ENCODE results near the gene NCMAP.
"Not testable (repeated sequence)": the region's sequence is repeated elsewhere in the genome, so short reads cannot be mapped to it uniquely, and the experiment has no call there.

Gene NCMAP, protein sequence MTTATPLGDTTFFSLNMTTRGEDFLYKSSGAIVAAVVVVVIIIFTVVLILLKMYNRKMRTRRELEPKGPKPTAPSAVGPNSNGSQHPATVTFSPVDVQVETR

DNA sequence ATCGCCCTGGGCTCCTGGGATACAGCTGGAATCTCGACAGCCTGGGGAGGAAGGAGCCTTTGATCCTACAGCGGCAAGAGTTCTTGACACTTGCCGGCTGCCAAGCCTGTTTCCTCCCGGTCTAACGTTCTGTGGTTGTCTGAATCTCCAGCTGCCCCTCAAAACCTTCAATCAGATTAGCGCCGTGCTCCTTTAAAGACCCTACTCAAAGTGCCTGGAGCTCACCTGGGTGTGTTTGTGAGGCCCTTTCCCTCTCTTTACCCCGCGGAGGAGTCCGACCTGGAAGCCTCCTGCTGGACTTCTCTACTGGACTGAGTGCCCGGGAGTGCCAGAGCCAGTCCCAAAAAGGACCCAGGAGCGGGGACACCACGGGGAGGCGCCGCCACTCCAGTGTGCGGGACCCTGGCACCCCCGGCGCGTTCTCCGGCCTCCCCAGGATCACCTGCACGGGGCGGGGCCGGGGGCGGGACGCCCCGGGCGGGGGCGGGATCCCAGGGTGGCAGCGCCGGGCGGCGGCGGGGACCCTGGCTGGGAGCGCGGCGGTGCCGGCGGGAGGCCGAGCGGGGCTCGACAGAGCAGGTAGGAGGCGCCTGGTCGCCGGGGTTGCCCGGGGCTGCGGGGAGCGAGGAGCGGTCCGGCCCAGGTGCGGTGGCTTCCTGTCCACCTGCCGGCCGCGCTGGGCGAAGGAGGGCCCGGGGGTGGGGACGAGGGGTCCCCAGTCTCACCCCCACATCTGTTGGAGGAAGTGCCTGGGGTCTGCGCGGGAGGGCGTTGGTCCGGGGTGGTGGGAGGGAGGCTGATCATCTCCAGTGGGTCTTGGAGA is at the start of gene NCMAP:
Gene NCMAP (plus strand): TSS at position 497 of the 823 bp plus-strand sequence. CDS start 39,344 bp downstream, outside the sequence.
- DNase-seq, result no peak

DNA sequence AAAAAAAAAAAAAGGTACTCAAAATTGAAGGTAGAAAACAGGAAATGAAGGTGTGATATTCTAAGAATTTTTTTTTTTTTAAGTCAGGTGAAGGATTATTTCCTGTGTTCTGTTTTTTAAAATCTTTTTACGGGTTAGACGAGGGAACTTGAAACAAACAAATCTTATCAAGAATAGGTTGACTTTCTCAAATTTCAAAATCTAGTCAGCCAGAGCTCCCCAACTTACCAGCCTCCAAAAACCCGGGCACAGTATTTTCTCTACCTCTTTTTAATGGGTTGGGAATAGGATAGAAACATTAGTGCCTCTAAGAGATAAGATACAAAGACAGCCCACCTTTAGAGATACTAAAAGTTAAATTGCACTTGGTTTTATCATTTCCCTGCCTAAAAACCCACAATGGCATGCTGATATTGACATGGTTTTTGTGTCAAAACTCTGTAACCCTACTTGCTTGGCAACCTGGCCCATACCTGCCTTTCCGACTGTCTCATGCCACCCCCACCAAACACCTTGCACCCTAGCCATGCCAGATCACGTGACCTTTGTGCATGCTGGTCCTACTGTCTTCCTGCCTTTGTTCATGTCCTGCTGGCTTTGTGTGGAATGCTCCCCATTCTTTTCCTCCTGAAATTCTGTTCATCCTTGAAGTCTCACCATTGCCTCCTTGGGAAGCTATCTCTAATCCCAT is 49.1 kb upstream of the NCMAP start:
- no peak for DNase-seq

DNA sequence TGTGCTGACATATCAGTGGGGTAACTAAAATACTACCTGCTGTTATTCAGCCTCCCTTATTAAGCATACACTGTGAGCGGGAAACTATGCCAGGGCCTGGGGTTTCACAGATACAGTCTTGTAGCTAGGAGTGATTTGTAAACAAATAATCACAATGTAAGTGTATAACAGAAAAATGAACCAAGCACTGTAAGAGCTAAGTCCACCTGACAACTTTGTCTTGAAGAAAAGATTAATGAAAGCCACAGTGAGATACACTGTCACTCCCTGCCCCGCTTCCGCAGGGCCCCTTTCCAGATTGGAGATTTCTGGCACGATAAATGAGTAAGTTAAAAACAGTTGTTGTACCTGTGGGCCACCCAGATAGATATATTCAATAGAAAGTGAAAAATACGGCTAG is 48.5 kb upstream of the NCMAP start:
- no peak for DNase-seq

DNA sequence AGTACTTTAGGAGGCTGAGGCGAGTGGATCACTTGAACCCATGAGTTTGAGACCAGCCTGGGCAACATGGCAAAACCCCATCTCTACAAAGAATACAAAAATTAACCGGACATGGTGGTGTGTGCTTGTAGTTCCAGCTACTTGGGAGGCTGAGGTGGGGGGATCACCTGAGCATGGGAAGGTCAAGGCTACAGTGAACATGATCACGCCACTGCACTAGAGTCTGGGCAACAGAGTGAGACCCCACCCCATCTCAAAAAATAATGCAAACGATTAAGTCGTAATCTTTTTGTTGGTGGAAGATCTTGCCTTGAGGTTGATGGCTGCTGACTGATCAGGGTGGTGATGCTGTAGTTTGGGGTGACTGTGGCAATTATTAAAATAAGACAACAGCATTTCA is 47.0 kb upstream of the NCMAP start:
- DNase-seq, result no peak

DNA sequence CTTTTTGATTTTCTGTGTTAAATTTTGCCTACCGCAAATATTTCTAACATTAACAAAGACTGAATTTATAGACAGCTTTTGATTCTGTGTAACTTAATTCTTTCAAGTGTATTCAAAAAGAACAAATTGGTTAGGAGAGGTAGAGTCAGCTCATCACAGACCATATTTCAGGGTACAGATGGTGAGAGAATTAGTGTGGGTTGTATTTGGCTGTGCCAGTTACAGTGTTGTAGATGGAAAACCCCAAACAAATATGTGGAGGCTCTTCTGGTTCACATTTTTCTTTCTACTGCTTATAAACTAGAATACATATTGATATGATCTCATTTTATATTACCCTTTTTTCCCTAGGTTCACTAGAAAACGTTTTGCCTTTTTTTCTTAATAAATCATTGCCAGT is 42.2 kb upstream of the NCMAP start:
- no peak for DNase-seq

DNA sequence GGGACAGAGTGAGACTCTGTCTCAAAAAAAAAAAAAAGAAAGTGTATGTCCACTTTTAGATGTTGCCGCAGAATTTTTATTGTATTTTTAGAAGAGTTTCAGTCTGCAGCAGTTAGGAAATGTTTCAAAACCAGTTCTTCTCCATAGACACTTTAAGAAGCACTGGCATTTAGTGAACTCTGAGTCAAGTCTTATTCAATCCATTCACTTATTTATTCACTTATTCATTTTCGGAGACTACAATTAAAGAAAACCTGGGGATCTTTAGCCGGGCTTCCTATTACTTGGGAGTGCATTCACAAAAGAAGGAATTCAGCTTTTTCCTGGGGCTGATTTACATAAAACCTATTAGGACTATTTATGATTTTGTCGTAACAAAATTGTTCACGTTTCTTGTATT is 40.9 kb upstream of the NCMAP start:
- no peak for DNase-seq

DNA sequence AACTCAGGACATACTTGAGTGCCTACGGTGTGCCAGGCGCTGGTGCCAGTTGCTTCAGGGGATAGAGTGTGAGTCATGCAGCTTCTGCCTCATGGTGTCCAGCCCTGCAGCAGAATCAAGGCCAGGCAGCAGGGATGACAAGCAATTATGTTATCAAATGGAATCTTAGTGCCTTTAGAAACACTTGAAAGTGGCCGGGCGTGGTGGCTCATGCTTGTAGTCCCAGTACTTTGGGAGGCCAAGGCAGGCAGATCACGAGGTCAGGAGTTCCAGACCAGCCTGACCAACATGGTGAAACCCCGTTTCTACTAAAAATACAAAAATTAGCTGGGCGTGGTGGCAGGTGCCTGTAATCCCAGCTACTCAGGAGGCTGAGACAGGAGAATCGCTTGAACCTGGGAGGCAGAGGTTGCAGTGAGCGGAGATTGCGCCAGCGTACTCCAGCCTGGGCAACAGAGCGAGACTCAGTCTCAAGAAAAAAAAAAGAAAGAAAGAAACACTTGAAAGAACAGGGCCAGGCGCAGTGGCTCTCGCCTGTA is 40.1 kb upstream of the NCMAP start:
- DNase-seq, result not testable (repeated sequence)

DNA sequence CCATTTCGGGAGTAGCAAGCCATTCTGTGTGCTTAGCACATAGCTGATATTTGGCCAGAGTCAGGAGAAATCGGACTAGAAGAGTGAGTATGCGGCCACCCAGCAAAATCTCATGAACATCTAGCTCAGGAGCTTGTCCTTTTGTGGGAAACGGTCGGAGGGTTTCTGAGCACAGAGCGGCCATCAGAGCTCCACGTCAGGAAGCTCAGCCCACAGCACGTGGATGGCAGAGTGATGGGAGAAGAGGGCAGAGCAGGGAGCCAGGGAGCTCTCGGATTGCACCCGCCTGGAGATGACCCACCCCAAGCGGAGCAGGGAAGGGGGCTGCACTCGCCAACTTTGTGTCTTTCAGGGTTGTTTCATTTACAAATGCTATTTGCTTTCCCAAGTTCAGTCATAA is 39.4 kb upstream of the NCMAP start:
- DNase-seq, result no peak

DNA sequence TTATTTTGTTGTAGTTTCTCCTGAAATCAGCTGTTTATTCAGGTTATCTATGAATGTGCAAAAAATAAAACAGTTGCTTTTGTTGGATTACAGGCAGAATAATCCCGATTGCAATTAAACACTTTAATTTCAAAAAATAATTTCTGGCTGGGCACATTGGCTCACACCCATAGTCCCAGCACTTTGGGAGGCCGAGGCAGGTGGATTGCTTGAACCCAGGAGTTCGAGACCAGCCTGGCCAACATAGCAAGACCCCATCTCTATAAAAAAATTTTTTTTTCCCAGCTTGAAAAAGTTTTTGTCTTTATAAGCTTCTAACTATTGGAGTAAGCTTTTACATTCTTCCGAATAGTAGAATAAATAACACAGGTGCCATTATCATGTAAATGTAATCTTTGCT is 38.0 kb upstream of the NCMAP start:
- no peak for DNase-seq

DNA sequence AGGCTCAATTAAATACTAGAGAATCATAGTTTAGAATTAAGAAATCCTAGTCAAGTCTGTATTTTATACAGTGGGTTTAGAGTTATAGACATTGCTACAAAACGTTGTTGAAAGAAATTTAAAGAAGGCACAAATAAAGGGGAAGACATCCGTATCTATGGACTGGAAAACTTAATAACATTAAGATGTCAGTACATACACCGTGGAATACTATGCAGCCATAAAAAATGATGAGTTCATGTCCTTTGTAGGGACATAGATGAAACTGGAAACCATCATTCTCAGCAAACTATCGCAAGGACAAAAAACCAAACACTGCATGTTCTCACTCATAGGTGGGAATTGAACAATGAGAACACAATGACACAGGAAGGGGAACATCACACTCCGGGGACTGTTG is 35.6 kb upstream of the NCMAP start:
- not testable (repeated sequence) for DNase-seq

DNA sequence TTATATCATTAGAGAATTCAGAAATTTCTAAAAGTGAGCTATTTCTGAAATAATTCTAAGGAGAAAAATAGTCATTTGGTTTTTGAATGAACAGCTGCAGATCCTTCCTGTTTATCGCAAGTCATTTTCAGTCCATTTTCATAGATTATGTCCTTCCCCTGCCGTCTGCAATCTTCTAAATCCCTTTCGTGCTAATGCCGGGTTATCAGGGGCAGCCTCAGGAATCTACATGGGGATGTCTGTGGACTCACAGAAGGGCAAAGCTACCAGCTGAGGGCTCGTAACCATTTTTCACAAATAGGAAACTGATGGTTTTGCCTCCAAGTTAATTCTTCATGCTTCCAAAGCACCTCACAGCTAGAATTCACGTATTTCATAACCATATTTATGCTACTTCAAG is 30.3 kb upstream of the NCMAP start:
- DNase-seq, result no peak

DNA sequence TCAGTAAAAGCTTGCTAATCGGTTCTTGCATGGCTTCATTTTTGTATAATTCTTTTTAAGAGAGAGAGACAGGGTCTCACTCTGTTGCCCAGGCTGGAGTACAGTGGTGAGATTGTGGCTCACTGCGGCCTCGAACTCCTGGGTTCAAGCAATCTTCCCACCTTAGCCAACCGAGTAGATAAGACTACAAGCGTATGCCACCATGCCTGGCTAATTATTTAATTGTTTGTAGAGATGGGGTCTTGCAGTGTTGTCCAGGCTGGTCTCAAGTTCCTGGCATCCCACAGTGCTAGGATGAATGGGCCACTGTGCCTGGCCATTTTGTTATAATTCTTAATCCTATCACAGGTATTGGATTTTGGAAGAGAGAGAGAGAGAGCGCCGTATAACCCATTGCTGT is 29.8 kb upstream of the NCMAP start:
- DNase-seq, result no peak

DNA sequence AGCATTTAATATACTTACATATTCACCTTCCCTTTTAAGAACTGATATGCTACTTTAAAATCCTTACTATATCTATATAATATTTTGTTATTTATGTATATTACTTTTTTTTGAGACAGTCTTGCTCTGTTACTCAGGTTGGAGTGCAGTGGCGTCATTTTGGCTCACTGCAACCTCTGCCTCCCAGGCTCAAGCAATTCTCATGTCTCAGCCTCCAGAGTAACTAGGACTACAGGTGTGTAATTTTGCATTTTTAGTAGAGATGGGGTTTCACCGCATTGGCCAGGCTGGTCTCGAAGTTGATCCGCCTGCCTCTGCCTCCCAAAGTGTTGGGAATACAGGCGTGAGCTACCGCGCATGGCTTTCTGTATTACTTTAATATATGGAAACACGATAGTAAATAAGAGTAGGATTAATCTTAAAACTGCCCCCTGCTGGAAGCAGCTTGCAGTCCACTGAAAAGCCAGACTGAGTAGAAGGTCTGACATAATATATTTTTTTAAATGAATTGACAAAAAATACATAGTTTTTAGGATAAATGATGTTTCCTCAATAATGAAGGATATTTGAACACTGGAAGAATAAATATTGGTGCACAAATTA is 28.8 kb upstream of the NCMAP start:
- no peak for DNase-seq

DNA sequence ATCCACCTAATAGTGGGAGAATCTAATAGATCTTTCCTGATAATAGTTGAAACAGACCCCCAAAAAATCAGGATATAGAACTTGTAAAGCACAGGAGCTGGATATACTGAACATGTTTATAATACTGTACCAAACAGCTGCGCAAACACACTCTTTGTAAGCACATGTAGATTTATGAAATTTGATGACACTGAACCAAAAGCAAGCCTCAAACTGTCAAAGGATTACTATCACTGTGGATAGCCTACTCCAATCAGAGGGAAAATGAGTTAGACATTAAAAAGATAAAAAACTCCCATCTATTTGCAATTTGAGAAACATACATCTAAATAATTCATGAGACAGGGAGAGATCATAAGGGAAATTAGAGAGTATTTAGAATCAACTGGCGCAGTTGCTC is 27.1 kb upstream of the NCMAP start:
- no peak for DNase-seq

DNA sequence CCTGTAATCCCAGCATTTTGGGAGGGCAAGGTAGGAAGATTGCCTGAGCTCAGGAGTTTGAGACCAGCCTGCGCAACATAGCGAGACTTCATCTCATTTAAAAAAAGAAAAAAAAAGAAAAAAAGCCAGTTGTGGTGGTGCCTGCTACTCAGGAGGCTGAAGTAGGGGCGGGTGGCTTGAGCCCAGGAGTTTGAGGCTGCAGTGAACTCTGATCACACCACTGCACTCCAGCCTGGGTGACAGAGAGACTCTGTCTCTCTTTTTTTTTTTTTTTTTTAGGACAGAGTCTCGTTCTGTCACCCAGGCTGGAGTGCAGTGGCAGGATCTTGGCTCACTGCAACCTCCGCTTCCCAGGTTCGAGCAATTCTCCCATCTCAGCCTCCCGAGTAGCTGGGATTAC is 26.6 kb upstream of the NCMAP start:
- DNase-seq, result not testable (repeated sequence)

DNA sequence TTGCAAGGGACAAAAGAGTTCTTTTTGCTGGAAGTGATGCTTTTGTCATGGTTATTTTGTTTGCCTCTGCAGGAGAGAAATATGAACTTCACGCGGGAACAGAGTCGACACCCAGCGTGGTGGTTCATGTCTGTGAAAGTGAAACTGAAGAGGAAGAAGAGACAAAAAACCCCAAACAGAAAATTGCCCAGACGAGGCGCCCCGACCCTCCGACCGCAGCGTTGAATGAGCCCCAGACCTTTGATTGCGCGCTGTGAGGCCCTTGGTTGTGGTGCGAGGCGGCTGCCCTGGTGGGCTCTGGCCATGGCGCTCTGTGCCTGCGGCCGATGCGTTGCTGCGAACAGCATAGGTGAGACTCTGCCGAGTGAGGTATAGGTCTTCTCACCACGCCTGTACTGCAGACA is 20.9 kb upstream of the NCMAP start:
- DNase-seq, result no peak

DNA sequence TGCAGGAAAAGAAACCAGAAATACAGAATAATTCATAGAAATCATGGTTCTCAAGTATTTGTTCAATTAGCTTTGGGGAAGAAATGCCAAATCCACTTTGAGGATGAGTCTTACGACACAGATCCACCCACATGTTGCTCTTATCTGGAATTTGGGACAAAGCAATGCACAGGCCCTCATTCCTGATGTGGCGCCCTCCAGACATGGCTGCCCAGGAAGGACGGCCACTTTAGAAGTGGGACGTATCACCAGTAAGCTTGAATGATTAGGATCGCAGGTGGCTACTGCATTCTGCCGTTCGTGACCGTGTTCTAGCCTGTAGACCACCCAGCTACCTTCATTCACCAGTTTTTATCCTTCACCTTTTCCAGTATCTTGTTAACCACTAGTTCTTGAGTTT is 20.1 kb upstream of the NCMAP start:
- no peak for DNase-seq

DNA sequence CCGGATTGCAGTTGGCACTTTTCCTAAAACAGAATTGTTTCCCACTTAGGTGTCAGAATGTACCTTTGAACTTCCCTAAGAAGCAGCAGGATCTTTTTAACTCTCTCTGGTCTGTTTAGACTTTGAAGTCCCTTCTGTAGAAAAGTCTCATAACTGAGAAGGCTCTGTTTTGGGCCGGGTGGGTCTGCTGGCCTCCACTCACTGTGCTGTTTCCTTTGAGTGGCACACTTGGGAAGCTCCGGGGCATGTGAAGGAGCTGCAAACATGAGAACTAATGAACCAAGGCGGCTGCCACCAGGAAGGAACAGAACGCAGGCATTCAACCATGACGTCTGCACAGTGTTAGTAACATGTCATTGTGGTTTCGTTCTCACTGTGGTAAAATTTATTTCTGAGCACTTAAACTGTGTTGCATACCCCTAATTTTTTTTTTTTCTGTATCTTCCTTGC is 19.5 kb upstream of the NCMAP start:
- DNase-seq, result no peak

DNA sequence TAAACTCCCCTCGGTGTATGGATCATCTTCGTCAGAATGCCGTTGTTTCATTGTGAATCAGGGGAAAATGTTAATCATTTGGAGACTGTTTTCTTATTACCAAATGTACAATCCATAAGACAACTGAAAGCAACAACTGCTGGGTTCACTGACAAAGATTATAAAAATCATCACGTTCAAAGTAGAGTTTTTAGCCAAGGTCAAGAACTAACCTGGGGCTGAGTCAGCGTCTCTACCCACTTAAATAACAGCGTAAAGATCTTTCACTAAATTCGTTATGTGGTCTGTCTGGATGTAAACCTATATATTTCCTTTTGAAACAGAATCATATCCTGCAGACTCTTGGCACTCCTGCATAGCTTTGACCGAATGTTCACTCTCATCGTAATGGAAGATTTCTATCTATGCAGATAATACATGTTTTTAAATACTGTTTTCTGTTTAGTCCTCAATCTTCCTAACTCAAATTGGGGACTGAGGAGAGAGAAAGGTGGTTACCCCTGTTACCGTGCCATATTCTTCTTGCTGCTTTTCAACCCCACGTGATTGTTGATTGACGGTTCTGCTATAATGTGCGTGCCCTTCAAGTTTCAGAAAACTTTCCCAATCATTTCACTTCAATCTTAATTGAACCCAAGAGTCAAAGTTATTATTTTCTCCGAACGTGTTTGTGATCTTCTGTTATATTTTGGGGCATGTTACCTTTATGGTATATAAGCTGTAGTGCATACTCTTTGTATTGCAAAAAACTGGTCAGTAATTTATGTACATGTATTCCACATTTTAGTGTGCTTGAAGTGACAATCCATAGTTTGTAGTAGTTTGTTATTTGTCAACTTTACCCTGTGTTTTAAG is 15.6 kb upstream of the NCMAP start:
- no peak for DNase-seq

DNA sequence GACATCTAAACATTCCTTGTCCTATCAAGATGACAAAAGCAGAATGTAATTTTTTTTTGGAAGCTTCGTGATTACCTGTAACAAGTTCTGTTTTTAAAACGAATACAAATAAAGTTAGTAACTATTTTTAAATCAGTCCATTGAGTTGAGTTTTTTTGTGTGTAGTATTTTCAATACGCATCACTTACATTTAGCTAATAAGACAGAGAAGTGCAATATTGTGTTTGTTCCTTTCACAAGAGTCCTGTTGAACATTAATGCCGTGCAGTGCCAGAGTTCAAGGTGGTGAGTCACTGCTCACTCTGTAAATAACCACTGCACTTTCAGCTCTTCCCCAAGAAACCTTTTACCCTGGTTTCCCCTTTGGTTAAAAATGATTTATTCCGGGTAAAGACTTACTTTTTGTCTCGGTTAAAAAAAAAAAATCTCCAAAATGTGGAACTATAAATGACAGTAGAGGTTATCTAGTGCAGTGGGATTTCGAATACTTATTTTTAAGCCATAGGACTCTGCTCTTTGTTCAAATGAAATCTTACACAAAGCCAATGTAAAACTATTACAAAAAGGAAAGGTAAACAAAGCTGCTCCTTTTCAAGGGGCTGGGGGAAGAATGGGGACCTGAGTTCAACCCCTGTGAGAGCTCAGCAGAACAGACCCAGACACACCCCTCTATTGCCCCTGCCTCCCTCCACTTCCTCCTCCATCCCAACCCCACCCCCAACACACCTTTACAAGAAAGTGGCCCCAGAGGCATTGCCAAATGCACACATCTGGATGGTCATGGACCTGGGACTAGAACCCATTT is 14.8 kb upstream of the NCMAP start:
- DNase-seq, result no peak

DNA sequence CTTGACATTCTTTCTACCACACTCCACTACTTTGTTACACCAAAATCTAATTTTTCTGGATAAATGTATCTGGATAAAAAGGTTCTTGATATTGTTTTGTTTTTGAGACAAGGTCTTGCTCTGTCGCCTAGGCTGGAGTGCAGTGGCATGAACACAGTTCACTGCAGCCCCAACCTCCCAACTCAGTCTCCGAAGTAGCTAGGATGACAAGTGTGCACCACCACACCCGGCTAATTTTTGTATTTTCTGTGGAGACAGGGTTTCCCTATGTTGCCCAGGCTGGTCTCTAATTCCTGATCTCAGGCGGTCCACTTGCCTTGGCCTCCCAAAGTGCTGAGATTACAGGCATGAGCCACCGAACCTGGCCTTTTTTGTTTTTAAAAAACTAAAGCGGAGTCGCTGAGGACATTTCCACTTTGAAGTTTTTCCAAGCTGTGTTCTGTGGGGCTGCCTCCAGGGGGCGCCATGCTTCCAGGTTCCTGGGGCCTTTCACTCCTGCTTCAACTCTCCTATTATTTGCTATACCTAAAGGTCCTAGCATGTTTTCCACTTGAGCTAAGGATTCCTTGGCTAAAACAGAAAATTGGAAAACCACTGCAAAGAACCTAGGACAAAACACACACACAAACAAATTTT is 14.1 kb upstream of the NCMAP start:
- no peak for DNase-seq
